ENCODE measurements around the gene JARID2.

- TF ChIP-seq CTCF (IDR thresholded peaks at IDR 0.05; ENCODE audit: insufficient read depth, low read depth, low read length), result no peak
- no peak for TF ChIP-seq EZH2 (IDR thresholded peaks at IDR 0.05; ENCODE audit: insufficient read depth, low read length)
Measured at GRCh38 chr6:15417811-15418210, 171.9 kb downstream of the JARID2 start.
